ENCODE results near the gene FBLIM1.
A peak's percentile ranks its signal among the peaks of the same experiment; 100 is the strongest.

The FBLIM1 gene

DNA sequence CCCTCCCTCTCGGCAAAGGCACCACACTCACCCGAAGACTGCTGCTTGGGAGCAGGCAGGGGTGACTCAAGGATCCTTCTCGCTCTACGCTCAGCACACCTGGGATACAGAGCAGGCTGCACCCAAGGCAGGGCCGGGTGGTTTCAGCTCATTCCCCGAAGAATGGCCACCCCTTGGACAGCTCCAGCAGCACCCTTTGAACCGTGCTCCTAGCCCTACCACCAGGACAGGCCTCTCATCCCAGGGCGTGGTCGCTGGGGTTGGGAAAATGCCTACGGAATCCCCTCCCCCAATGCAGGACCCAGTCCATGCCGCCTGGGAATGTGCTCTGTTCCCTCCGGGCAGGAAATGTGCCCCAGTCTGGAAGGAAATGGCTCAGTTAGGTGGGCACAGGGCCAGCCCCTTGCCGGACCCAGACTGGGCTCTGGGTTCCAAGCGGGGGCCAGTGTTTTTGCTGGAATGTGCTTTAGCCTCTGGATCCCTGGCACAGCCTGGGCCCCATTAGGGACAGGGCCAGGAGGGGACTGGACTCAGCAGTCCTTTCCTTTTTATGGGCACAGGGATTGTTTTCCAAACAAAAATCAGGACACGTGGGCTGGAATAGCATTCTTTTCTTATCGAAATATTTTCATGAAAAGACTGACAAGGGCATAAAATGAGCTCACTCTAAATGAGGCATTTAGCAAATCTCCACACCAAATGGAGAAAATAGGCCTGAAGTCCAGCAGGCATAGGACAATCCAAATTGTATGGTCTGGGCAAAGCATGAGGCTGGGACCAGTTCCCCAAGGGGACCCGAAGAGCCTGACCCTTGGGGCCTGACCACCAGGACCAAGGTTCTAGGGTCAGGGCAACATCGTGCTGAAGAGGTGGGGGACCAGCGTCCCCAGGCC, 8.9 kb upstream of the FBLIM1 start:
- CTCF ChIA-PET, result interaction anchor here (0.5 to 1.6 kb wide), 2 partner anchors 8 to 116 kb away, joined by 4 to 7 read pairs; no protein-coding TSS in a partner anchor
- Histone ChIP-seq H3K36me3 (ENCODE audit: control insufficient read depth in 2 of 2, insufficient read depth in 1 of 2, low read length in 2 of 2) (no peaks in the 10 kb centered on the region), H3K27ac (ENCODE audit: extremely low read depth, low read depth, low read length) (no peak overlapping the region), H3K9me3 (ENCODE audit: control insufficient read depth, insufficient read depth, low read depth, low read length) (no peaks in the 10 kb centered on the region), H3K4me3 (ENCODE audit: low read depth, low read length) (no peak overlapping the region), H3K4me1 (ENCODE audit: control insufficient read depth, insufficient read depth, low read length) (no peaks in the 10 kb centered on the region)
- POLR2A ChIA-PET, result no interaction called here
- no peak for TF ChIP-seq OSR2 (tag by site-specific recombination; IDR thresholded peaks at IDR 0.05)
- no peak for TF ChIP-seq SALL2 (tag by site-specific recombination; IDR thresholded peaks at IDR 0.05; ENCODE audit: borderline replicate concordance)
- no peak for TF ChIP-seq ZNF549 (tag by site-specific recombination; IDR thresholded peaks at IDR 0.05)
- TF ChIP-seq ZNF561 (tag by site-specific recombination; IDR thresholded peaks at IDR 0.05; ENCODE audit: borderline replicate concordance), result no peak
- no peak for TF ChIP-seq ZNF677 (tag by site-specific recombination; IDR thresholded peaks at IDR 0.05)
- TF ChIP-seq, protein P1, sequence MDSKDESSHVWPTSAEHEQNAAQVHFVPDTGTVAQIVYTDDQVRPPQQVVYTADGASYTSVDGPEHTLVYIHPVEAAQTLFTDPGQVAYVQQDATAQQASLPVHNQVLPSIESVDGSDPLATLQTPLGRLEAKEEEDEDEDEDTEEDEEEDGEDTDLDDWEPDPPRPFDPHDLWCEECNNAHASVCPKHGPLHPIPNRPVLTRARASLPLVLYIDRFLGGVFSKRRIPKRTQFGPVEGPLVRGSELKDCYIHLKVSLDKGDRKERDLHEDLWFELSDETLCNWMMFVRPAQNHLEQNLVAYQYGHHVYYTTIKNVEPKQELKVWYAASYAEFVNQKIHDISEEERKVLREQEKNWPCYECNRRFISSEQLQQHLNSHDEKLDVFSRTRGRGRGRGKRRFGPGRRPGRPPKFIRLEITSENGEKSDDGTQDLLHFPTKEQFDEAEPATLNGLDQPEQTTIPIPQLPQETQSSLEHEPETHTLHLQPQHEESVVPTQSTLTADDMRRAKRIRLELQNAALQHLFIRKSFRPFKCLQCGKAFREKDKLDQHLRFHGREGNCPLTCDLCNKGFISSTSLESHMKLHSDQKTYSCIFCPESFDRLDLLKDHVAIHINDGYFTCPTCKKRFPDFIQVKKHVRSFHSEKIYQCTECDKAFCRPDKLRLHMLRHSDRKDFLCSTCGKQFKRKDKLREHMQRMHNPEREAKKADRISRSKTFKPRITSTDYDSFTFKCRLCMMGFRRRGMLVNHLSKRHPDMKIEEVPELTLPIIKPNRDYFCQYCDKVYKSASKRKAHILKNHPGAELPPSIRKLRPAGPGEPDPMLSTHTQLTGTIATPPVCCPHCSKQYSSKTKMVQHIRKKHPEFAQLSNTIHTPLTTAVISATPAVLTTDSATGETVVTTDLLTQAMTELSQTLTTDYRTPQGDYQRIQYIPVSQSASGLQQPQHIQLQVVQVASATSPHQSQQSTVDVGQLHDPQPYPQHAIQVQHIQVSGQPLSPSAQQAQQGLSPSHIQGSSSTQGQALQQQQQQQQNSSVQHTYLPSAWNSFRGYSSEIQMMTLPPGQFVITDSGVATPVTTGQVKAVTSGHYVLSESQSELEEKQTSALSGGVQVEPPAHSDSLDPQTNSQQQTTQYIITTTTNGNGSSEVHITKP (tag by site-specific recombination; IDR thresholded peaks at IDR 0.05), result peak; percentile 62
- TF ChIP-seq SCRT1 (tag by site-specific recombination; IDR thresholded peaks at IDR 0.05; ENCODE audit: borderline replicate concordance), result no peak
- TF ChIP-seq ZNF416 (tag by site-specific recombination; IDR thresholded peaks at IDR 0.05), result no peak
- TF ChIP-seq ZNF37A (tag by site-specific recombination; IDR thresholded peaks at IDR 0.05), result no peak
- TF ChIP-seq IKZF3 (tag by site-specific recombination; IDR thresholded peaks at IDR 0.05), result 0 out of 2 replicates have a peak, but pooled peaks have one; percentile 17
- no peak for TF ChIP-seq ZNF629 (tag by site-specific recombination; IDR thresholded peaks at IDR 0.05)
- TF ChIP-seq, protein P2, sequence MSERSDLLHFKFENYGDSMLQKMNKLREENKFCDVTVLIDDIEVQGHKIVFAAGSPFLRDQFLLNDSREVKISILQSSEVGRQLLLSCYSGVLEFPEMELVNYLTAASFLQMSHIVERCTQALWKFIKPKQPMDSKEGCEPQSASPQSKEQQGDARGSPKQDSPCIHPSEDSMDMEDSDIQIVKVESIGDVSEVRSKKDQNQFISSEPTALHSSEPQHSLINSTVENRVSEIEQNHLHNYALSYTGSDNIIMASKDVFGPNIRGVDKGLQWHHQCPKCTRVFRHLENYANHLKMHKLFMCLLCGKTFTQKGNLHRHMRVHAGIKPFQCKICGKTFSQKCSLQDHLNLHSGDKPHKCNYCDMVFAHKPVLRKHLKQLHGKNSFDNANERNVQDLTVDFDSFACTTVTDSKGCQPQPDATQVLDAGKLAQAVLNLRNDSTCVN (tag by site-specific recombination; optimal IDR thresholded peaks at IDR 0.05), result no peak
- no peak for TF ChIP-seq ZNF768 (tag by site-specific recombination; IDR thresholded peaks at IDR 0.05)

DNA sequence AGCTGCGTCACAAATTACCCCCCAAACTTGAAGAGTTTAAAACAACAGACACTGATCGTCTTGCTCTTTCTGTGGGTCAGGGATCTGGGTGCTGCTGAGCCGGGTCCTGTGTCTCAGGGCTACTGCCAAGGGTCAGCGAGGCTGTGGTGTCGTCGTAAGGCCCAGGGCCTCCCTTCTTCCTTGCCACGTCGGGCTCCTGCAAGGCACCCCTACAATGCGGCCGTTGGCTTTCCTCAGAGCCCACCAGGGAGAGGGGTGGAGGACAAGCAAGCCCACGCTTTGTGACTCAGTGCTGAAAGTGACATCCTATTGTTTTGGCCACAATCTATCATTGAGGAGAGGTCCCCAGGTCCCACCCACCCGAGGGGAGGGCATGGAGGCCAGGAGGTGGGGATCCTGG, 7.7 kb upstream of the FBLIM1 start:
- POLR2A ChIA-PET, result no interaction called here
- Histone ChIP-seq H3K36me3 (ENCODE audit: control insufficient read depth in 2 of 2, insufficient read depth in 1 of 2, low read length in 2 of 2) (no peaks in the 10 kb centered on the region), H3K4me3 (ENCODE audit: low read depth, low read length) (no peak overlapping the region), H3K27ac (ENCODE audit: extremely low read depth, low read depth, low read length) (no peak overlapping the region), H3K4me1 (ENCODE audit: control insufficient read depth, insufficient read depth, low read length) (no peaks in the 10 kb centered on the region), H3K9me3 (ENCODE audit: control insufficient read depth, insufficient read depth, low read depth, low read length) (no peaks in the 10 kb centered on the region)
- CTCF ChIA-PET, result interaction anchor here (1.6 kb wide), 1 partner anchor 10 kb away, joined by 7 read pairs; no protein-coding TSS in a partner anchor
- TF ChIP-seq, protein P3, sequence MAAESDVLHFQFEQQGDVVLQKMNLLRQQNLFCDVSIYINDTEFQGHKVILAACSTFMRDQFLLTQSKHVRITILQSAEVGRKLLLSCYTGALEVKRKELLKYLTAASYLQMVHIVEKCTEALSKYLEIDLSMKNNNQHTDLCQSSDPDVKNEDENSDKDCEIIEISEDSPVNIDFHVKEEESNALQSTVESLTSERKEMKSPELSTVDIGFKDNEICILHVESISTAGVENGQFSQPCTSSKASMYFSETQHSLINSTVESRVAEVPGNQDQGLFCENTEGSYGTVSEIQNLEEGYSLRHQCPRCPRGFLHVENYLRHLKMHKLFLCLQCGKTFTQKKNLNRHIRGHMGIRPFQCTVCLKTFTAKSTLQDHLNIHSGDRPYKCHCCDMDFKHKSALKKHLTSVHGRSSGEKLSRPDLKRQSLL (tag by site-specific recombination; IDR thresholded peaks at IDR 0.05), result no peak
- TF ChIP-seq ZNF48 (tag by site-specific recombination; IDR thresholded peaks at IDR 0.05) (no peak), ZNF544 (tag by site-specific recombination; IDR thresholded peaks at IDR 0.05) (no peak), ZNF660 (tag by site-specific recombination; IDR thresholded peaks at IDR 0.05) (no peak), ZNF335 (tag by site-specific recombination; conservative IDR thresholded peaks at IDR 0.05) (no peak), ZNF677 (tag by site-specific recombination; IDR thresholded peaks at IDR 0.05) (no peak), ZNF768 (tag by site-specific recombination; IDR thresholded peaks at IDR 0.05) (no peak), ZNF324 (tag by site-specific recombination; IDR thresholded peaks at IDR 0.05) (no peak), ZNF791 (tag by site-specific recombination; IDR thresholded peaks at IDR 0.05) (no peak), ZNF121 (tag by site-specific recombination; IDR thresholded peaks at IDR 0.05) (no peak), ZNF146 (tag by site-specific recombination; IDR thresholded peaks at IDR 0.05) (no peak), ZBTB17 (tag by site-specific recombination; IDR thresholded peaks at IDR 0.05) (no peak)
- TF ChIP-seq, protein P4, sequence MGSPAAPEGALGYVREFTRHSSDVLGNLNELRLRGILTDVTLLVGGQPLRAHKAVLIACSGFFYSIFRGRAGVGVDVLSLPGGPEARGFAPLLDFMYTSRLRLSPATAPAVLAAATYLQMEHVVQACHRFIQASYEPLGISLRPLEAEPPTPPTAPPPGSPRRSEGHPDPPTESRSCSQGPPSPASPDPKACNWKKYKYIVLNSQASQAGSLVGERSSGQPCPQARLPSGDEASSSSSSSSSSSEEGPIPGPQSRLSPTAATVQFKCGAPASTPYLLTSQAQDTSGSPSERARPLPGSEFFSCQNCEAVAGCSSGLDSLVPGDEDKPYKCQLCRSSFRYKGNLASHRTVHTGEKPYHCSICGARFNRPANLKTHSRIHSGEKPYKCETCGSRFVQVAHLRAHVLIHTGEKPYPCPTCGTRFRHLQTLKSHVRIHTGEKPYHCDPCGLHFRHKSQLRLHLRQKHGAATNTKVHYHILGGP (tag by site-specific recombination; IDR thresholded peaks at IDR 0.05), result no peak
- TF ChIP-seq, protein P5, sequence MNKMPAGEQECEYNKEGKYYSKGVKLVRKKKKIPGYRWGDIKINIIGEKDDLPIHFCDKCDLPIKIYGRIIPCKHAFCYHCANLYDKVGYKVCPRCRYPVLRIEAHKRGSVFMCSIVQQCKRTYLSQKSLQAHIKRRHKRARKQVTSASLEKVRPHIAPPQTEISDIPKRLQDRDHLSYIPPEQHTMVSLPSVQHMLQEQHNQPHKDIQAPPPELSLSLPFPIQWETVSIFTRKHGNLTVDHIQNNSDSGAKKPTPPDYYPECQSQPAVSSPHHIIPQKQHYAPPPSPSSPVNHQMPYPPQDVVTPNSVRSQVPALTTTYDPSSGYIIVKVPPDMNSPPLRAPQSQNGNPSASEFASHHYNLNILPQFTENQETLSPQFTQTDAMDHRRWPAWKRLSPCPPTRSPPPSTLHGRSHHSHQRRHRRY (tag by site-specific recombination; IDR thresholded peaks at IDR 0.05), result no peak
- TF ChIP-seq, protein P6, sequence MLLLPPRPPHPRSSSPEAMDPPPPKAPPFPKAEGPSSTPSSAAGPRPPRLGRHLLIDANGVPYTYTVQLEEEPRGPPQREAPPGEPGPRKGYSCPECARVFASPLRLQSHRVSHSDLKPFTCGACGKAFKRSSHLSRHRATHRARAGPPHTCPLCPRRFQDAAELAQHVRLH (tag by site-specific recombination; IDR thresholded peaks at IDR 0.05), result no peak

Data from HEK293 (cell line).